AG04450 (cell line): Measurements from ENCODE around the gene STXBP6. TPM values are rescaled to one million over a fixed set of nuclear protein-coding genes. Genes with fewer than 3 reads are reported as not detected.
"Not testable (repeated sequence)": the region's sequence is repeated elsewhere in the genome, so short reads cannot be mapped to it uniquely, and the experiment has no call there.

Source experiments
- CTCF ChIA-PET: fragments of 300-600, 350-600 bp; formaldehyde crosslinking; extraction: SDS; loops from one replicate; lab custom pipeline; 2022; ENCODE audit warnings: antibody characterized with exemption, inconsistent platforms; lab: Charles Lee
- POLR2A ChIA-PET: fragments of 350-600 bp; formaldehyde crosslinking; extraction: SDS; loops from one replicate; lab custom pipeline; 2021; ENCODE audit warnings: antibody characterized with exemption, inconsistent platforms; lab: Yijun Ruan, JAX
- DNase-seq: peaks from one replicate; pipeline ENCODE4 v3.0.0-alpha.2; 2011; ENCODE audit warnings: low read depth, low spot score
- H3K27ac ChIP-seq: one replicate; pipeline ENCODE4 v1.5.1; 2012; ENCODE audit warnings: low read depth, low read length, control low read depth
- H3K27me3 ChIP-seq: one replicate; pipeline ENCODE4 v1.6.0; 2012; ENCODE audit warnings: low read length; ENCODE audit not compliant: control insufficient read depth, insufficient read depth
- H3K4me3 ChIP-seq: 2 replicates; pipeline ENCODE4 v1.5.1; 2011; ENCODE audit warnings: mild to moderate bottlenecking, low read depth, low read length, control low read depth
- H3K9me3 ChIP-seq: 2 replicates; pipeline ENCODE4 v1.5.1; 2012; ENCODE audit warnings: low read length; ENCODE audit not compliant: control insufficient read depth, insufficient read depth
- CTCF ChIP-seq: IDR thresholded peaks from 2 replicates; pipeline ENCODE4 v1.5.1; 2011; ENCODE audit warnings: low read depth, low read length, control low read depth, inconsistent platforms
- polyA plus RNA-seq: library from polyadenylated mRNA; depleted of rRNA; stranded (reverse); fragments of >200 nt; gene quantifications from 2 replicates; pipeline ENCODE4 v1.2.3, GENCODE V29; 2011

Gene STXBP6
- polyA plus RNA-seq, 1 experiment = 0.16 TPM

- H3K4me3 ChIP-seq = no peak overlapping the region
- no peak for TF ChIP-seq CTCF
- H3K9me3 ChIP-seq = no peaks in the 10 kb centered on the region
- no peak for DNase-seq
- CTCF ChIA-PET = interaction anchor here (1.2 to 3.9 kb wide), 3 partner anchors 238 to 347 kb away, joined by 5 to 43 read pairs (median 5); no protein-coding TSS in a partner anchor
- H3K27me3 ChIP-seq = no peaks in the 10 kb centered on the region
- POLR2A ChIA-PET = no interaction called here
- no peak overlapping the region for H3K27ac ChIP-seq
Observed at GRCh38 chr14:24804552-24805212, 245.3 kb downstream of the STXBP6 start.

DNA sequence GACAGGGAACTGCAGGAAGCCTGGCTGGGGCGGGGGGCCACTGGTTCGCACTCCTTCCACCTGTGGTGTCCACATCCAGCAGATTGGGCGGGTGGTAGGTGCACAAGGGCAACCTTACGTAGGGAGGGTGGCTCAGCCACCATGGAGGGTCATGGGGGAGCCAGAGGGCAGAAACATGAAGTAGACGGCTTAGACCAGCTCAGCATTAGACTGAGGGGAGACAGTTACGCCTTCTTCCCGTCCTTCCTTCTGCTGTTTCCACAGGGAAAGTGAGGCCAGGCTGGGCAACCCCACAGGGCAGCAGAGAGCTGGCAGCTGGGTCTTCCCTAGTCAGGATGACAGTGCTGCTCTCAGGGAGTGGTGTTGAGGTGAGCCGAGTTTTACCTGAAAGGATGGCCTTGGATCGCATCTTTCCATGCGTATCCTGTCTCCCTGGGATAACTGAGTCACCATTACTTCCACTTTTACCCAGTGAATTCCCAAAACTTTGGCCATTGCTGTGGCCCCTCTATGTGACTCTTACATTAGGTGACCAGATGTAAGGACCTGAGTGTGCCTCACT, 245.9 kb downstream of the STXBP6 start:
- DNase-seq = no peak
- no peak overlapping the region for H3K4me3 ChIP-seq
- ChIA-PET CTCF (interaction anchor here (1.5 to 3.9 kb wide), 3 partner anchors 328 to 347 kb away, joined by 5 to 43 read pairs (median 5); no protein-coding TSS in a partner anchor), POLR2A (no interaction called here)
- H3K9me3 ChIP-seq = no peaks in the 10 kb centered on the region
- H3K27me3 ChIP-seq = no peaks in the 10 kb centered on the region
- TF ChIP-seq CTCF = no peak
- no peak overlapping the region for H3K27ac ChIP-seq

GRCh38 chr14:24803426-24803825, 246.5 kb downstream of the STXBP6 start:
- POLR2A ChIA-PET, H3K4me3 ChIP-seq, H3K27ac ChIP-seq, H3K27me3 ChIP-seq, DNase-seq, H3K9me3 ChIP-seq: not testable (repeated sequence)
- CTCF ChIA-PET = interaction anchor here (1.6 kb wide), 1 partner anchor 329 kb away, joined by 5 read pairs; no protein-coding TSS in a partner anchor

- DNase-seq = no peak
- POLR2A ChIA-PET = no interaction called here
- Histone ChIP-seq H3K27ac (no peak overlapping the region), H3K27me3 (no peaks in the 10 kb centered on the region), H3K4me3 (no peak overlapping the region), H3K9me3 (no peaks in the 10 kb centered on the region)
- CTCF ChIA-PET = interaction anchor here (1.6 kb wide), 1 partner anchor 330 kb away, joined by 5 read pairs; no protein-coding TSS in a partner anchor
- no peak for TF ChIP-seq CTCF
Observed at GRCh38 chr14:24802236-24802635, 247.7 kb downstream of the STXBP6 start.

DNA sequence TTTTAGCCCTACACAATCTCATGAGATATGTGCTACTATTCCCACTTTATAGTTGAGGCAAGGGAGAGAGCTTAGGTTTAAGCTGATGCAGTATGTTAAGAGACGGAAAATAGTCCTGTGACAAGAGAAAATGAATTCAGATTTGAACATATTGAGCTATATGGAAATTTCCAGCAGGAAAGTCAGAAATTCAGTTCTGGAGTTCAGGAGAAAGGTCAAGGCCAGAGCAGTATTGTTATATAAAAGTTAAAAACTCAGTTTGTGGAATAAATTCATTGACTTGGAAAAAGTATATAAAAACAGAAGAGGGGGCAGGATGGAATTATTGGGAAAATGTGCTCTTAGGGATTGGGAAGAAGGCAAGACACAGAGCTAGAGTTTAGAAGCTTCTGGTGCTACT, 248.9 kb downstream of the STXBP6 start:
- TF ChIP-seq CTCF = no peak
- Histone ChIP-seq H3K9me3 (no peaks in the 10 kb centered on the region), H3K4me3 (no peak overlapping the region), H3K27me3 (no peaks in the 10 kb centered on the region), H3K27ac (no peak overlapping the region)
- CTCF ChIA-PET = interaction anchor here (0.9 kb wide), 1 partner anchor 332 kb away, joined by 3 read pairs; no protein-coding TSS in a partner anchor
- no peak for DNase-seq
- POLR2A ChIA-PET = no interaction called here
